Neural progenitor cell (in vitro differentiated cells): ENCODE data around the gene KDM6A. TPM values are rescaled to one million over a fixed set of nuclear protein-coding genes. Genes with fewer than 3 reads are reported as not detected.
A peak's percentile ranks its signal among the peaks of the same experiment; 100 is the strongest.

Source experiments
- DNase-seq: peaks from one replicate; pipeline ENCODE4 v3.0.0-alpha.2; 2016; ENCODE audit warnings: low spot score
- H2AFZ ChIP-seq: fragments of 200-600 bp; sonication (generic); replicated peaks from 2 replicates; pipeline ENCODE4 v1.6.1; 2016; ENCODE audit warnings: antibody characterized with exemption
- H3F3A ChIP-seq: fragments of 200-600 bp; sonication (generic); 2 replicates; pipeline ENCODE4 v1.6.1; 2016; ENCODE audit warnings: antibody characterized with exemption, low read depth
- H3K27ac ChIP-seq: fragments of 200-600 bp; sonication (generic); 2 replicates; pipeline ENCODE4 v1.5.1; 2016; ENCODE audit warnings: mild to moderate bottlenecking
- H3K27me3 ChIP-seq: fragments of 200-600 bp; sonication (generic); 2 replicates; pipeline ENCODE4 v1.6.1; 2016; ENCODE audit warnings: mild to moderate bottlenecking, moderate library complexity
- H3K36me3 ChIP-seq: fragments of 200-600 bp; sonication (generic); 2 replicates; pipeline ENCODE4 v1.5.1; 2016
- H3K4me1 ChIP-seq: fragments of 200-600 bp; sonication (generic); 2 replicates; pipeline ENCODE4 v1.6.1; 2016; ENCODE audit warnings: mixed run types
- H3K4me2 ChIP-seq: fragments of 200-600 bp; sonication (generic); 2 replicates; pipeline ENCODE4 v1.6.1; 2016
- H3K4me3 ChIP-seq: fragments of 200-600 bp; sonication (generic); 2 replicates; pipeline ENCODE4 v1.5.1; 2016
- H3K79me2 ChIP-seq: fragments of 200-600 bp; sonication (generic); 2 replicates; pipeline ENCODE4 v1.6.1; 2016; ENCODE audit warnings: low read depth
- H3K9ac ChIP-seq: fragments of 200-600 bp; sonication (generic); 2 replicates; pipeline ENCODE4 v1.6.1; 2016
- H3K9me3 ChIP-seq: fragments of 200-600 bp; sonication (generic); 2 replicates; pipeline ENCODE4 v1.5.1; 2016; ENCODE audit warnings: low read depth
- H4K20me1 ChIP-seq: fragments of 200-600 bp; sonication (generic); 2 replicates; pipeline ENCODE4 v1.6.1; 2016; ENCODE audit warnings: low read depth
- H3K27ac Mint-ChIP-seq: 3 replicates; pipeline ENCODE4 v1.8.0; 2021; ENCODE audit warnings: mixed read lengths
- H3K27me3 Mint-ChIP-seq: 2 replicates; pipeline ENCODE4 v1.8.0; 2022; ENCODE audit warnings: low read depth, mild to moderate bottlenecking, inconsistent platforms, moderate library complexity, mixed read lengths; ENCODE audit not compliant: insufficient read depth
- H3K36me3 Mint-ChIP-seq: 3 replicates; pipeline ENCODE4 v1.8.0; 2021; ENCODE audit warnings: mixed read lengths
- H3K4me1 Mint-ChIP-seq: 3 replicates; pipeline ENCODE4 v1.8.0; 2021; ENCODE audit warnings: mixed read lengths
- H3K4me3 Mint-ChIP-seq: 3 replicates; pipeline ENCODE4 v1.8.0; 2021; ENCODE audit warnings: mild to moderate bottlenecking, moderate library complexity, mixed read lengths
- H3K9me3 Mint-ChIP-seq: 3 replicates; pipeline ENCODE4 v1.8.0; 2020; ENCODE audit warnings: mixed read lengths
- CTCF ChIP-seq: fragments of 200-600 bp; sonication (generic); IDR thresholded peaks from 2 replicates; pipeline ENCODE4 v1.5.1; 2017; ENCODE audit warnings: antibody characterized with exemption, mild to moderate bottlenecking
- EZH2 ChIP-seq: fragments of 200-600 bp; sonication (generic); IDR thresholded peaks from 2 replicates; pipeline ENCODE4 v1.6.1; 2017; ENCODE audit warnings: antibody characterized with exemption, mild to moderate bottlenecking, moderate library complexity
- EZH2phosphoT487 ChIP-seq: fragments of 200-600 bp; sonication (generic); IDR thresholded peaks from 2 replicates; pipeline ENCODE4 v1.6.1; 2017; ENCODE audit warnings: antibody characterized with exemption
- total RNA-seq: library from RNA; depleted of rRNA; stranded (reverse); fragments of >200 nt; gene quantifications from 2 replicates; pipeline ENCODE4 v1.2.3, GENCODE V29; 2015; ENCODE audit warnings: low replicate concordance

The KDM6A gene
- total RNA-seq, 1 donor from 2014 or later, result 56.2 TPM

GRCh38 chrX:44951572-44952067, 78.6 kb downstream of the KDM6A start:
- Histone ChIP-seq H3K36me3 (no peaks in the 10 kb centered on the region), H3K9me3 (no peaks in the 10 kb centered on the region), H3K4me2 (peak overlapping the region; percentile 67), H3K79me2 (peaks cover 100% of the 10 kb centered on the region), H2AFZ (no peak overlapping the region), H3K9ac (no peak overlapping the region), H3K4me3 (peak overlapping the region; percentile 26), H4K20me1 (peaks cover 45% of the 10 kb centered on the region), H3K27ac (peak overlapping the region; percentile 71), H3F3A (peaks cover 5% of the 10 kb centered on the region), H3K27me3 (no peaks in the 10 kb centered on the region), H3K4me1 (peaks cover 27% of the 10 kb centered on the region)
- peaks cover 35% of the 10 kb centered on the region for H3K9me3 Mint-ChIP-seq
- H3K4me1 Mint-ChIP-seq, result peaks cover 7% of the 10 kb centered on the region
- peaks cover 11% of the 10 kb centered on the region for H3K36me3 Mint-ChIP-seq
- TF ChIP-seq EZH2, result no peak
- no peak for TF ChIP-seq CTCF
- TF ChIP-seq EZH2phosphoT487, result no peak
- no peak for DNase-seq
- peaks cover 3% of the 10 kb centered on the region for H3K27me3 Mint-ChIP-seq
- no peak overlapping the region for H3K4me3 Mint-ChIP-seq
- H3K27ac Mint-ChIP-seq, result no peak overlapping the region

GRCh38 chrX:44952329-44953027, 79.5 kb downstream of the KDM6A start:
- peak overlapping the region; percentile 41 for H3K4me2 ChIP-seq
- Mint-ChIP-seq H3K9me3 (peaks cover 30% of the 10 kb centered on the region), H3K36me3 (peaks cover 11% of the 10 kb centered on the region), H3K27me3 (peaks cover 3% of the 10 kb centered on the region), H3K27ac (no peak overlapping the region), H3K4me1 (peaks cover 7% of the 10 kb centered on the region), H3K4me3 (no peak overlapping the region)
- DNase-seq, result no peak
- no peaks in the 10 kb centered on the region for H3K27me3 ChIP-seq
- H3K4me1 ChIP-seq, result peaks cover 27% of the 10 kb centered on the region
- H3K9ac ChIP-seq, result no peak overlapping the region
- peaks cover 45% of the 10 kb centered on the region for H4K20me1 ChIP-seq
- peaks cover 100% of the 10 kb centered on the region for H3K79me2 ChIP-seq
- H2AFZ ChIP-seq, result no peak overlapping the region
- H3F3A ChIP-seq, result peaks cover 5% of the 10 kb centered on the region
- TF ChIP-seq EZH2phosphoT487, result no peak
- no peak for TF ChIP-seq CTCF
- TF ChIP-seq EZH2, result no peak
- no peaks in the 10 kb centered on the region for H3K9me3 ChIP-seq
- H3K4me3 ChIP-seq, result no peak overlapping the region
- H3K36me3 ChIP-seq, result no peaks in the 10 kb centered on the region
- peak overlapping the region; percentile 0 for H3K27ac ChIP-seq

GRCh38 chrX:44953734-44954502, 80.9 kb downstream of the KDM6A start:
- Mint-ChIP-seq H3K27me3 (peaks cover 3% of the 10 kb centered on the region), H3K36me3 (peaks cover 11% of the 10 kb centered on the region), H3K4me1 (peaks cover 7% of the 10 kb centered on the region), H3K9me3 (peaks cover 30% of the 10 kb centered on the region), H3K27ac (no peak overlapping the region), H3K4me3 (no peak overlapping the region)
- peaks cover 100% of the 10 kb centered on the region for H3K79me2 ChIP-seq
- H4K20me1 ChIP-seq, result peaks cover 46% of the 10 kb centered on the region
- DNase-seq, result no peak
- no peaks in the 10 kb centered on the region for H3K36me3 ChIP-seq
- peak overlapping the region; percentile 21 for H3K4me3 ChIP-seq
- peaks cover 5% of the 10 kb centered on the region for H3F3A ChIP-seq
- TF ChIP-seq EZH2phosphoT487 (no peak), EZH2 (no peak), CTCF (no peak)
- peaks cover 26% of the 10 kb centered on the region for H3K4me1 ChIP-seq
- no peaks in the 10 kb centered on the region for H3K9me3 ChIP-seq
- H3K9ac ChIP-seq, result no peak overlapping the region
- H3K4me2 ChIP-seq, result peak overlapping the region; percentile 41
- H3K27me3 ChIP-seq, result no peaks in the 10 kb centered on the region
- no peak overlapping the region for H2AFZ ChIP-seq
- H3K27ac ChIP-seq, result peak overlapping the region; percentile 3
